Kidney (tissue), 14 donors: ENCODE measurements around the gene PRR33. TPM values are rescaled to one million over a fixed set of nuclear protein-coding genes. Genes with fewer than 3 reads are reported as not detected.

Experiments used
- DNase-seq, 5 donors: peaks; one replicate each; pipeline ENCODE4 v3.0.0-alpha.2; 2013 to 2020
- FAIRE-seq: peaks from 2 replicates; lab custom pipeline; 2012; peaks lifted over from hg19 to GRCh38; lab: Jason Lieb, UNC
- H3K27ac ChIP-seq, 2 donors: one replicate each; pipeline ENCODE4 v1.7.0; 2013; ENCODE audit warnings: low read depth in 2 of 2, low read length in 2 of 2, inconsistent platforms in 1 of 2
- H3K27me3 ChIP-seq: one replicate; pipeline ENCODE4 v1.7.1; 2013; ENCODE audit warnings: low read length, inconsistent platforms; ENCODE audit not compliant: control insufficient read depth, insufficient read depth
- H3K36me3 ChIP-seq, 3 donors: one replicate each; pipeline versions ENCODE4 v1.7.0 to v1.7.1; 2013; ENCODE audit warnings: low read length in 3 of 3, control low read depth in 1 of 3, inconsistent platforms in 1 of 3; ENCODE audit not compliant: insufficient read depth in 3 of 3, control insufficient read depth in 2 of 3
- H3K4me1 ChIP-seq, 3 donors: one replicate each; pipeline versions ENCODE4 v1.7.0 to v1.7.1; 2013; ENCODE audit warnings: low read length in 3 of 3, inconsistent platforms in 1 of 3, low read depth in 1 of 3; ENCODE audit not compliant: control insufficient read depth in 2 of 3, insufficient read depth in 2 of 3
- H3K4me3 ChIP-seq, 3 donors: one replicate each; pipeline versions ENCODE4 v1.7.0 to v1.8.1; 2013; ENCODE audit warnings: low read length in 3 of 3, control low read depth in 1 of 3, inconsistent platforms in 1 of 3
- H3K9ac ChIP-seq, 3 donors: one replicate each; pipeline versions ENCODE4 v1.7.0 to v1.7.1; 2013; ENCODE audit warnings: low read length in 3 of 3, control low read depth in 1 of 3, inconsistent platforms in 1 of 3
- H3K9me3 ChIP-seq, 3 donors: one replicate each; pipeline versions ENCODE4 v1.7.0 to v1.7.1; 2013; ENCODE audit warnings: low read length in 3 of 3, control low read depth in 1 of 3, inconsistent platforms in 1 of 3; ENCODE audit not compliant: control insufficient read depth in 2 of 3, insufficient read depth in 1 of 3
- intact Hi-C: fragments of 100-400 bp; cut with DNase I; formaldehyde crosslinking; loops from one replicate; pipeline ENCODE4 v1.11.1; 2022
- polyA plus RNA-seq: library from polyadenylated mRNA; stranded (reverse); fragments of 350-450 nt; fragmentation: Illumina TruSeq; extraction: RNeasy Lipid Tissue Mini Kit (QIAGEN cat#74804); gene quantifications from one replicate; pipeline ENCODE4 v1.2.3, GENCODE V29; 2014; ENCODE audit warnings: low read depth, low replicate concordance; ENCODE audit not compliant: insufficient read depth
- total RNA-seq: library from RNA; stranded (reverse); fragmentation: NEBNext Ultra II Directional; extraction: Animal tissue kit (Norgen Biotek cat#: 25700); gene quantifications from one replicate; pipeline ENCODE4 v1.2.1, GENCODE V29; 2021
- TF ChIP-seq, protein P1 (sequence below): IDR thresholded peaks from 3 replicates; pipeline ENCODE4 v1.5.1; 2012; ENCODE audit warnings: mild to moderate bottlenecking, moderate library complexity, borderline replicate concordance; ENCODE audit not compliant: insufficient read depth; ENCODE audit errors: extremely low read depth
- donor health status: control.
- donor health status: control.
- donor health status: control.
- donor health status: control.
- donor health status: control.
- donor health status: DM: yes; HTN: yes; CAD: no.
- donor health status: Normal renal cell carcinoma (clear cell type).

The PRR33 gene
- total and polyA plus RNA-seq, 2 donors from 2014 or later = not detected

DNA sequence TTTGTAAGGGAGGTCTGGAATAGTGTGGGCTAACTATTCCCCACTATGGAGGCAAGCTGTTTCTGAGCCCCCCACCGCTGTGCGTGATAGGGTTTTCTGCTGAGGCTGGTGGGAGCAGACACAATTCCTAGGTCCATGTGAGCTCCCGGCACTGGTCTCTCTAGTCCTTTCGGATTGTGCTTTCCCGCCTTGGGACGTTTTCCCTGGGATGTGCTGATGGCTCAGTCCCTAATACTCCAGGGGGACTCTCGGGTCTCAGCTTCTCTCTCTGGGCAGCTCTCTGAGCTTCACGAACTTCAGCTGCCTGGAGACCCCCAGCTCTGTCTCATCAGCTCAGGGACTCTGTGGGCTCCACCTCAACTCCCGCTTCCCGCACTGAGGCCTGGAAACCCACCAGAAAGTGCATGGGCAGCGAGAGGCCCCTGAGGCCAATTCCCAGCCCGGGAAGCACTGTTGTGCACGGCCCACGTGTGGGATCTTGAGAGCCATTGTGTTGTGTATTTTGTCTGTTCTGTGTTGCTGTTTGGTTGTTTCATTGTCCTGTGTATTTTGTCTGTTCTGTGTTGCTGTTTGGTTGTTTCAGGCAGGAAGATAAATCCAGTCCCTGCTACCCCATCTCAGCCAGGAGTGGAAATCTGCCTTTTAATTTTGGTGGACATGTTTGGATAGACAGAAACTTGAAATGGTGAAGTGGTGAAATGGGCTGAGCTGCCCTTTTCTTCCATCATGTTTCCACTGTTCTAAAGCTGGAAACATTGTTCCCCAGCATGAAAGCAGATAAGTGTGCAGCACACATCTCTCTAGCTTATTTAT, 15.1 kb upstream of the PRR33 start:
- Histone ChIP-seq H3K27me3 (no peaks in the 10 kb centered on the region), H3K36me3 (no peaks in the 10 kb centered on the region), H3K4me1 (no peaks in the 10 kb centered on the region), H3K27ac (peak overlapping the region in 1 of 2 donors; percentile 5), H3K9ac (no peak overlapping the region), H3K9me3 (no peaks in the 10 kb centered on the region), H3K4me3 (no peak overlapping the region)
- DNase-seq (no peak), FAIRE-seq (no peak)
- intact Hi-C loops = no loop called here
- TF ChIP-seq, protein P1, sequence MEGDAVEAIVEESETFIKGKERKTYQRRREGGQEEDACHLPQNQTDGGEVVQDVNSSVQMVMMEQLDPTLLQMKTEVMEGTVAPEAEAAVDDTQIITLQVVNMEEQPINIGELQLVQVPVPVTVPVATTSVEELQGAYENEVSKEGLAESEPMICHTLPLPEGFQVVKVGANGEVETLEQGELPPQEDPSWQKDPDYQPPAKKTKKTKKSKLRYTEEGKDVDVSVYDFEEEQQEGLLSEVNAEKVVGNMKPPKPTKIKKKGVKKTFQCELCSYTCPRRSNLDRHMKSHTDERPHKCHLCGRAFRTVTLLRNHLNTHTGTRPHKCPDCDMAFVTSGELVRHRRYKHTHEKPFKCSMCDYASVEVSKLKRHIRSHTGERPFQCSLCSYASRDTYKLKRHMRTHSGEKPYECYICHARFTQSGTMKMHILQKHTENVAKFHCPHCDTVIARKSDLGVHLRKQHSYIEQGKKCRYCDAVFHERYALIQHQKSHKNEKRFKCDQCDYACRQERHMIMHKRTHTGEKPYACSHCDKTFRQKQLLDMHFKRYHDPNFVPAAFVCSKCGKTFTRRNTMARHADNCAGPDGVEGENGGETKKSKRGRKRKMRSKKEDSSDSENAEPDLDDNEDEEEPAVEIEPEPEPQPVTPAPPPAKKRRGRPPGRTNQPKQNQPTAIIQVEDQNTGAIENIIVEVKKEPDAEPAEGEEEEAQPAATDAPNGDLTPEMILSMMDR = no peak

DNA sequence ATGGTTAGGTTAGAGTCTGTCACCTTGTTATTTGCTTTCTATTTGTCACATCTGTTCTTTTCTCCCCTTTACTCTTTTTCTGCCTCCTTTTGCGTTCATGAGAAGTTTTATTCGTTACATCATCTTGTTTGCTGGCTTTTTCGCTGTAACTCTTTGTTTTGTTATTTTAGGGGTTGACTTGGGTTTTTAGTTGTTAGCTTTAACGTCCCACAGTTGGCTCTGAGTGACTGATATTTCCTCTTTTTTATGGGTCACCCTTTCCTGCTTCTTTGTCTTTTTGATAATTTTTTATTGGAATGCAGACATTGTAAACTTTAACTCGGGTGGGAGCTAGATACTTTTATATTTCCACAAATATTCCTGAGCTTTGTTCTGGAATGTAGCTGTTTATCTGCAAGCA, 14.5 kb upstream of the PRR33 start:
- Histone ChIP-seq H3K27me3 (no peaks in the 10 kb centered on the region), H3K4me1 (no peaks in the 10 kb centered on the region), H3K9me3 (no peaks in the 10 kb centered on the region), H3K27ac (peak overlapping the region in 1 of 2 donors; percentile 23), H3K4me3 (no peak overlapping the region), H3K36me3 (no peaks in the 10 kb centered on the region), H3K9ac (no peak overlapping the region)
- TF ChIP-seq, protein P1 = no peak
- intact Hi-C loops = no loop called here
- DNase-seq (peak in 2 of 5 donors; percentile 54 to 75), FAIRE-seq (no peak)

GRCh38 chr11:1899686-1900085, 8.0 kb upstream of the PRR33 start:
- DNase-seq (no peak), FAIRE-seq (no peak)
- Histone ChIP-seq H3K27me3 (no peaks in the 10 kb centered on the region), H3K27ac (no peak overlapping the region), H3K4me1 (no peaks in the 10 kb centered on the region), H3K9ac (no peak overlapping the region), H3K9me3 (no peaks in the 10 kb centered on the region), H3K4me3 (no peak overlapping the region), H3K36me3 (no peaks in the 10 kb centered on the region)
- TF ChIP-seq, protein P1 = no peak
- intact Hi-C loops = no loop called here
